NCI-H446 treated with DMSO at 0.1 percent for 48 hours (cell line): ENCODE results near the gene MAPK10.

Source experiments
- DNase-seq: peaks from one replicate; lab custom pipeline; 2025; lab: John Stamatoyannopoulos, UW

MAPK10 gene

DNA sequence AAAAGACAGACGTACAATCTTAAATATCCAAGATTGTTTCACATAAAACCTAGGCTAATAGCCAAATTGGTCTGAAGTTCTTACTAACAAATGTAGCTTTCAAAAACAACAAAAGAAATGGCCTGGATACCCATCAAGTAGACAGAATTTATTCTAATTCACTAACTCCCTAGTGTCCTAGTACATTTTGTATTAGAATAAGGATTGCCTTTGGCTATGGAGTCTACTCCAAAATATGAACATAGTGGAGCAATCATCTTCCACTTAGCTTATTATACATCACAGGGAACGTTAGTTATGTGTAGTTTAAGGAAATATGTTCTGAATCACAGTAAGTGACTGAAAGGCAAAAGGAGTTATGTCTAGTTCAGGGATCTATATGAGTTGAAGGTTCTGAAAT lies 81.7 kb downstream of the MAPK10 start:
- no peak for DNase-seq

GRCh38 chr4:86274642-86275041 lies 85.2 kb downstream of the MAPK10 start:
- no peak for DNase-seq

GRCh38 chr4:86272669-86273068 lies 87.2 kb downstream of the MAPK10 start:
- DNase-seq, result no peak

GRCh38 chr4:86271057-86271456 lies 88.8 kb downstream of the MAPK10 start:
- no peak for DNase-seq

DNA sequence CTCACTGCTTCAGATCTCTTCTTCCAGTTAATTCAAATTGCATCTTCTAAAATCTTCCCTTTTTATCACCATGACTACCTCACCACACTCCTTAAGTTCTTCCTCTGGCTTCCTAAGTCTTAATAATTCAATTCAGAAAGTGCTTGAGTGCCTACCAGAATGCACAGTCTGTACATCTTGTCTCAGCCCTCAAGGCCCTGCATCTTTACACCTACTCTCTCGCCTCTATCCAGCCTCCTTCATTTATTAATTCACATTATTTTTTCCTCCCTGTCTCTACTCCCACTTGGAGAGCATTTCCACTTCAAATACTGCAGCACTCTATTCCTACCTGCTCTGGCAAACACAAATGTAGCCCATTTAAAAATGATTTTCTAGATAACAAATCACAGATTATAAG lies 90.5 kb downstream of the MAPK10 start:
- DNase-seq, result no peak

GRCh38 chr4:86264241-86264640 lies 95.6 kb downstream of the MAPK10 start:
- no peak for DNase-seq

- no peak for DNase-seq
Measured at GRCh38 chr4:86261636-86262035, 98.2 kb downstream of the MAPK10 start.

- DNase-seq, result no peak
Measured at GRCh38 chr4:86256086-86256485, 103.8 kb downstream of the MAPK10 start.

- no peak for DNase-seq
Measured at GRCh38 chr4:86250619-86251018, 109.2 kb downstream of the MAPK10 start.

GRCh38 chr4:86250006-86250405 lies 109.8 kb downstream of the MAPK10 start:
- no peak for DNase-seq

DNA sequence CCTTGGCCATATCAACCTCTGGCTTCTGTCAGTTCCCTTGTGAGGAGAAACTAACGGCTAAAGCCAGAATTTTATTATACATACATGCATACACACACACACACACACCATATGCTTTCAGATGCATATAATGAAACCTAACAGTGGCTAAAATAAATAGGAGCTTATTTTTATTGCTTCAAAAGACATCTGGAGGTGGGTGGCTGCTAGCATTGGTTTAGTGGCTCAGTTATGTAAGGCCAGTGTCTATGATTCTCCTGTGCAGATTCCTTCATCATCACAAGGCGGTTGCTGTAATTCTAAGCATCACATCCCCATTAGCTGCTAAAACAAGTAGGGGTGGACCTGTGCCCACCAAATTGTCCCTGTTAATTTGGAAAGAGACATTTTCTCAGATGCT lies 110.8 kb downstream of the MAPK10 start:
- no peak for DNase-seq

GRCh38 chr4:86247906-86248305 lies 111.9 kb downstream of the MAPK10 start:
- DNase-seq, result no peak

- DNase-seq, result no peak
Measured at GRCh38 chr4:86247320-86247719, 112.5 kb downstream of the MAPK10 start.

DNA sequence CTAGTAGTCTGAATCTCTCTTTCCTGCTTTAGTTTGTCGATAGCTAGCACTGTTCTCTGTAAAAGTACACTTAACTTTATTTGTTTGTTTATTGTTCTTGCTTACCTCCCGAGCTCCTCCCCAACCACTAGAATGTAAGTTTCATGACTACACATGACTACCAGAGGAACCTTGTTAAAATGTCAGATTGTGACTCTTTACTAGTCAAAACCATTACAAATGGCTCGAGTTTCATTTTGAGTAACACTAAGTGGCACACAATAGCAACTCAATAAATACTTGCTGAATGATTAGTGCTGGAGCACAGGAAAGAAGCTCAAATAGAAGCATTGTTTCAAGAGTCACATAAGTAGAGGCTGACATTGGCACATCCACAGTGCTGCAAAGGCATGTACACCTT lies 116.1 kb downstream of the MAPK10 start:
- DNase-seq, result no peak

DNA sequence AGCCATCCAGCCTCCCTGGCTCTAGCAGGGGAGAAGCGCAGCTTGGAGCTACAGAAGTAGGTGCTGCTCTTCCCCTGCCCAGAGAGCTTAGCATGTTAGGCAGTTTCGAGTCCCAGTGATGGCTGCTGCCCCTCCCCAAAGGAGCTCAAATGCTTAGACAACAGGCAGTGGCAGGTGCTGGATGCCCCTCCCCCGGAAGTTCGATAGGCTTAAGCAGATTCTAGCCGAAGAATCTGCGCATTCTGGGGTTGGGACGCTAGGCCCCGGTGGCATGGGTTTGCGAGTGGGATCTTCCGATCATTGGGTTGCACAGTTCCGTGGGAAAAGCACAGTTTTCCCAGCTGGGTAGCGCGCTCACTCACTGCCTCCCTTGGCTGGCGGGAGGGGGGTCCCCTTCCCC lies 117.2 kb downstream of the MAPK10 start:
- no peak for DNase-seq

- DNase-seq, result no peak
Measured at GRCh38 chr4:86235549-86235948, 124.3 kb downstream of the MAPK10 start.

DNA sequence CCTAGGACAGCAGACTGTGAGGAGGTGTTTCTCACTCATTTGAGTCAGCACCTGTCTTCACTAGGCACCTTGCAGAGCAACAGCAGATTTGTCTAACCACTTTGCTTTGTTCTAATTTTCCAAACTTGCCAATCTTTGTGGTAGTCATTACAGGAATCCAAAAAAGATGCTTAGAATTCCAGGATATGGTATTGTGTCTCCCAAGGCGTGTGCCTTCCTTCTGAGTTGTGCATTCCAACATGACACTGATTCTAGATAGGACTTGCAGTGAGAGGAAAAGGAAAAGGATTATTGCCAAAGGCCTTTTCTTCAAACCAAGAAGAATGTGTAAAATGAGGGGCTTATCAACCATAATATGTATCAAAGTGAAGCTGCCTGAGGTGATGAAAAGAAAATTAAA lies 126.2 kb downstream of the MAPK10 start:
- no peak for DNase-seq

DNA sequence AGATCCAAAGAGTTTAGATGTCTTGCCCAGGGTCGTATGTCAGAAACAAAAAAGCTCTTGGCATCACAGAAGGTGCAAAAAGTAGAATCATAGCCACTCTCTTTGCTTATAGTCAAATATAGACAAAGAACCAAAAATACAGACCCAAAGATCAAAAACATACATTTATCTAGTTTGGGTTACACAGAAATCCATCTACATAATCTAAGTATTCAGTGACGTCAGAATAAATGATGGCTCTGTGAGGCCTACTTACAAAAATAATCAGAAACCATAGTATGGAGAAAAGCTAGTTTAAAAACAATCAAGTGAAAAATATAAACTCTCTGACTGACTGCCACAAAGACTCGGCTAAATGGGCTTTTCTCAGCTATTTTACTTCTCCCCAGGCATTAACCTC lies 126.8 kb downstream of the MAPK10 start:
- DNase-seq, result no peak

- DNase-seq, result no peak
Measured at GRCh38 chr4:86223472-86223871, 136.4 kb downstream of the MAPK10 start.

- no peak for DNase-seq
Measured at GRCh38 chr4:86221002-86221401, 138.9 kb downstream of the MAPK10 start.

GRCh38 chr4:86220121-86220520 lies 139.7 kb downstream of the MAPK10 start:
- DNase-seq, result no peak

- no peak for DNase-seq
Measured at GRCh38 chr4:86218746-86219473, 140.9 kb downstream of the MAPK10 start.

DNA sequence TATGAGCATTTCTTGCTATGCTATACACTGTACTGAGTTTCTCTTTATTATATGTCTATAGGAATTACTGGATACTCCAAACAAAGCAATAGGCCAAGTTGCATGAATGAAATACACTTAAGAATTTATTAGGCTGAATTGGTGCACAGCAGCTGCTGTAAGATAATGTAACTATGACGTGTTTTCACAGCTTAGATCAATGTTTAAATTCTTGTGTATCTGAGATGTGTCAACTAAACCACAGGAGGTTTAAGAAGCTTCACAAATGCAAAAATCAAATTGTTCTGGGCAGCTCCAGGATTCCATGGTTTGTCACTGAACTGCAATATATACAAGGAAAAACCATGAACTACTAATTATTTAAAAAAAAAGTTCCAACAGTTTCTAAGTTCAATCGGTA lies 156.7 kb downstream of the MAPK10 start:
- no peak for DNase-seq

DNA sequence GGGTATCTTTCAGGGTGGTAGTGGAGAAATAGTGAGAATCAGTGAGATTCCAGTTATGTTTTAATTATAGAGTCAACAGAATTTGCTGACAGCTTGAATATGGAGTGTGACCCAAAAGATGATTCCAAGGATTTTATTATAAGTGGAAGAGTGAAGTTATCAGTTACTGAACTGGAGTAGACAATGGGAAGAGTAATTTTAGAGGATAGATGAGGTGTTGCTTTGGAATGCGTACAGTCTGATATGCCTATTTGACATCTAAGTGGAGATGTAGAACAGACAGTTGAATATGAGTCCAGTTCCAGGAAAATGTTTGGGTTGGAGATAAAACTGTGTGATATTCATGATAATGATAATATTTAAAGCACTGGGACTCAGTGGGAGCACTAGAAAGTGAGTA lies 174.2 kb downstream of the MAPK10 start:
- DNase-seq, result no peak

- no peak for DNase-seq
Measured at GRCh38 chr4:86184901-86185285, 175.0 kb downstream of the MAPK10 start.
